ENCODE measurements around the gene MDN1. TPM values are rescaled to one million over a fixed set of nuclear protein-coding genes. Genes with fewer than 3 reads are reported as not detected.
"Not testable (repeated sequence)": the region's sequence is repeated elsewhere in the genome, so short reads cannot be mapped to it uniquely, and the experiment has no call there.

MDN1 gene
- total and polyA plus RNA-seq, 4 donors: 31.4 to 40.2 (median 36.8) TPM

DNA sequence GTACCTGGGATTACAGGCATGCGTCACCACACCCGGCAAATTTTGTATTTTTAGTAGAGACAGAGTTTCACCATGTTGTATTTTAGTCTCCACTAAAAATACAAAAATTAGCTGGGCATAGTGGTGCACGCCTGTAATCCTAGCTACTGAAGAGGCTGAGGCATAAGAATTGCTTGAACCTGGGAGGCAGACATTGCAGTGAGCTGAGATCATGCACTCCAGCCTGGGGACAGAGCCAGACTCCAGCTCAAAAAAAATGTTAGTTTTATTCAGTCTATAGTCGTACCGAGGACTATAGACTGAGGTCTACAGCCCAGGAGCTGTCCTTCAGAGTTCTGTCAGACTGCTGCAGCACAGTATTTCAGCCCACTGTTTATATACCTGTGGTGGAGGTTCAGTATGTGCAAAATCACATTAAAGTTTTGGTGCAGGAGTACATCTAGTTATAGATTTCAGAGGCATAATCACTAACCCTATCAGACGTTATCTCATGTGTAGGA, 6.5 kb upstream of the MDN1 start:
- Histone ChIP-seq H3K27ac (ENCODE audit: low read depth, low read length) (no peak overlapping the region), H3K4me1 (ENCODE audit: control insufficient read depth, insufficient read depth, low read length) (peaks cover 13% of the 10 kb centered on the region), H3K27me3 (ENCODE audit: control insufficient read depth, insufficient read depth, low read length) (no peaks in the 10 kb centered on the region), H3K4me3 (ENCODE audit: low read depth, low read length) (no peak overlapping the region), H3K9me3 (ENCODE audit: control insufficient read depth, insufficient read depth, low read length) (no peaks in the 10 kb centered on the region), H3K36me3 (ENCODE audit: control insufficient read depth, insufficient read depth, low read length) (peaks cover under 1% of the 10 kb centered on the region)
- WGBS (ENCODE audit: insufficient coverage): 85% methylated on average over 2 of the region's 6 CpGs
- DNase-seq (ENCODE audit: low read depth in 4 of 6, low spot score in 6 of 6): no peak

DNA sequence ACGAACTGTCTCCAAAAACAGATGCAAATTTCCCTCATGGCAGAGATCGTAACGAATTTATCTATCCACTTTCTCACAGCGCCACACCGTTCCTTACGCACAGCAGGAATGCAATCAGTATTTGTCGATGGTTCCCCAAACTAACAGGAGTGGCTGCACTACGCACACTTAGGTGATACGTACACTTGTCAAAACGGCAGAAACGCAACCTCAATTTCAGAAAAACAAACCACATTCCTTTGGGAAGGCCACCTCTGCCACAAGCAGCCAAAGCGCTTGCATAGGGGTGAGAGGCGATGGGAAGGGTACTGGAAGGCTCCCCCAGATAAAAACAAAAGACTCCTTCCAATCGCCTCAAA, 638 bp downstream of the MDN1 start:
- Histone ChIP-seq H3K4me3 (ENCODE audit: low read depth, low read length) (peak overlapping the region; percentile 95), H3K4me1 (ENCODE audit: control insufficient read depth, insufficient read depth, low read length) (peaks cover 25% of the 10 kb centered on the region), H3K27me3 (ENCODE audit: control insufficient read depth, insufficient read depth, low read length) (no peaks in the 10 kb centered on the region), H3K9me3 (ENCODE audit: control insufficient read depth, insufficient read depth, low read length) (no peaks in the 10 kb centered on the region), H3K36me3 (ENCODE audit: control insufficient read depth, insufficient read depth, low read length) (no peaks in the 10 kb centered on the region), H3K27ac (ENCODE audit: low read depth, low read length) (peak overlapping the region; percentile 89)
- peak in 3 of 6 donors; percentile 7 to 79 (median 53) for DNase-seq (ENCODE audit: low read depth in 4 of 6, low spot score in 6 of 6)
- 0% methylated on average over 9 of the region's 14 CpGs for WGBS (ENCODE audit: insufficient coverage)

- H3K27ac ChIP-seq (ENCODE audit: low read depth, low read length): no peak overlapping the region
- H3K27me3 ChIP-seq (ENCODE audit: control insufficient read depth, insufficient read depth, low read length): no peaks in the 10 kb centered on the region
- peaks cover 25% of the 10 kb centered on the region for H3K4me1 ChIP-seq (ENCODE audit: control insufficient read depth, insufficient read depth, low read length)
- no peaks in the 10 kb centered on the region for H3K9me3 ChIP-seq (ENCODE audit: control insufficient read depth, insufficient read depth, low read length)
- no peak overlapping the region for H3K4me3 ChIP-seq (ENCODE audit: low read depth, low read length)
- WGBS (ENCODE audit: insufficient coverage): no CpG with 5 or more reads among the region's 3 CpGs
- H3K36me3 ChIP-seq (ENCODE audit: control insufficient read depth, insufficient read depth, low read length): no peaks in the 10 kb centered on the region
- no peak for DNase-seq (ENCODE audit: low read depth in 4 of 6, low spot score in 6 of 6)
These were observed 2.1 kb downstream of the MDN1 start for GRCh38 chr6:89817481-89817880.

GRCh38 chr6:89813422-89813821, 6.2 kb downstream of the MDN1 start:
- DNase-seq (ENCODE audit: low read depth in 4 of 6, low spot score in 6 of 6); H3K27ac ChIP-seq (ENCODE audit: low read depth, low read length); H3K36me3 ChIP-seq (ENCODE audit: control insufficient read depth, insufficient read depth, low read length); H3K27me3 ChIP-seq (ENCODE audit: control insufficient read depth, insufficient read depth, low read length); H3K4me1 ChIP-seq (ENCODE audit: control insufficient read depth, insufficient read depth, low read length); H3K9me3 ChIP-seq (ENCODE audit: control insufficient read depth, insufficient read depth, low read length); H3K4me3 ChIP-seq (ENCODE audit: low read depth, low read length): not testable (repeated sequence)
- no CpG with 5 or more reads among the region's 3 CpGs for WGBS (ENCODE audit: insufficient coverage)

- Histone ChIP-seq H3K4me3 (ENCODE audit: low read depth, low read length) (no peak overlapping the region), H3K4me1 (ENCODE audit: control insufficient read depth, insufficient read depth, low read length) (no peaks in the 10 kb centered on the region), H3K27me3 (ENCODE audit: control insufficient read depth, insufficient read depth, low read length) (no peaks in the 10 kb centered on the region), H3K27ac (ENCODE audit: low read depth, low read length) (no peak overlapping the region), H3K36me3 (ENCODE audit: control insufficient read depth, insufficient read depth, low read length) (no peaks in the 10 kb centered on the region), H3K9me3 (ENCODE audit: control insufficient read depth, insufficient read depth, low read length) (no peaks in the 10 kb centered on the region)
- WGBS (ENCODE audit: insufficient coverage): no CpG with 5 or more reads among the region's 3 CpGs
- DNase-seq (ENCODE audit: low read depth in 4 of 6, low spot score in 6 of 6): no peak
These were observed 12.0 kb downstream of the MDN1 start for GRCh38 chr6:89807581-89807980.

- no peak overlapping the region for H3K4me3 ChIP-seq (ENCODE audit: low read depth, low read length)
- H3K36me3 ChIP-seq (ENCODE audit: control insufficient read depth, insufficient read depth, low read length): peaks cover 7% of the 10 kb centered on the region
- no peak overlapping the region for H3K27ac ChIP-seq (ENCODE audit: low read depth, low read length)
- DNase-seq (ENCODE audit: low read depth in 4 of 6, low spot score in 6 of 6): no peak
- no peaks in the 10 kb centered on the region for H3K27me3 ChIP-seq (ENCODE audit: control insufficient read depth, insufficient read depth, low read length)
- H3K9me3 ChIP-seq (ENCODE audit: control insufficient read depth, insufficient read depth, low read length): no peaks in the 10 kb centered on the region
- WGBS (ENCODE audit: insufficient coverage): no CpG with 5 or more reads among the region's 6 CpGs
- no peaks in the 10 kb centered on the region for H3K4me1 ChIP-seq (ENCODE audit: control insufficient read depth, insufficient read depth, low read length)
These were observed 13.7 kb downstream of the MDN1 start for GRCh38 chr6:89805814-89806371.

GRCh38 chr6:89803271-89803670, 16.3 kb downstream of the MDN1 start:
- Histone ChIP-seq H3K36me3 (ENCODE audit: control insufficient read depth, insufficient read depth, low read length) (peaks cover 17% of the 10 kb centered on the region), H3K4me1 (ENCODE audit: control insufficient read depth, insufficient read depth, low read length) (no peaks in the 10 kb centered on the region), H3K27ac (ENCODE audit: low read depth, low read length) (no peak overlapping the region), H3K9me3 (ENCODE audit: control insufficient read depth, insufficient read depth, low read length) (no peaks in the 10 kb centered on the region), H3K4me3 (ENCODE audit: low read depth, low read length) (no peak overlapping the region), H3K27me3 (ENCODE audit: control insufficient read depth, insufficient read depth, low read length) (no peaks in the 10 kb centered on the region)
- 92% methylated on average over 8 of the region's 10 CpGs for WGBS (ENCODE audit: insufficient coverage)
- peak in 1 of 6 donors; percentile 3 for DNase-seq (ENCODE audit: low read depth in 4 of 6, low spot score in 6 of 6)

- Histone ChIP-seq H3K9me3 (ENCODE audit: control insufficient read depth, insufficient read depth, low read length) (no peaks in the 10 kb centered on the region), H3K4me1 (ENCODE audit: control insufficient read depth, insufficient read depth, low read length) (no peaks in the 10 kb centered on the region), H3K27ac (ENCODE audit: low read depth, low read length) (no peak overlapping the region), H3K4me3 (ENCODE audit: low read depth, low read length) (no peak overlapping the region), H3K36me3 (ENCODE audit: control insufficient read depth, insufficient read depth, low read length) (peaks cover 23% of the 10 kb centered on the region), H3K27me3 (ENCODE audit: control insufficient read depth, insufficient read depth, low read length) (no peaks in the 10 kb centered on the region)
- WGBS (ENCODE audit: insufficient coverage): no CpG with 5 or more reads among the region's 2 CpGs
- DNase-seq (ENCODE audit: low read depth in 4 of 6, low spot score in 6 of 6): no peak
These were observed 19.8 kb downstream of the MDN1 start for GRCh38 chr6:89799756-89800155.

GRCh38 chr6:89799096-89799495, 20.5 kb downstream of the MDN1 start:
- 97% methylated on average over 5 of the region's 8 CpGs for WGBS (ENCODE audit: insufficient coverage)
- no peak overlapping the region for H3K4me3 ChIP-seq (ENCODE audit: low read depth, low read length)
- H3K27me3 ChIP-seq (ENCODE audit: control insufficient read depth, insufficient read depth, low read length): no peaks in the 10 kb centered on the region
- no peak overlapping the region for H3K27ac ChIP-seq (ENCODE audit: low read depth, low read length)
- no peak for DNase-seq (ENCODE audit: low read depth in 4 of 6, low spot score in 6 of 6)
- no peaks in the 10 kb centered on the region for H3K4me1 ChIP-seq (ENCODE audit: control insufficient read depth, insufficient read depth, low read length)
- H3K9me3 ChIP-seq (ENCODE audit: control insufficient read depth, insufficient read depth, low read length): no peaks in the 10 kb centered on the region
- peaks cover 23% of the 10 kb centered on the region for H3K36me3 ChIP-seq (ENCODE audit: control insufficient read depth, insufficient read depth, low read length)

GRCh38 chr6:89797317-89797716, 22.3 kb downstream of the MDN1 start:
- Histone ChIP-seq H3K27ac (ENCODE audit: low read depth, low read length) (no peak overlapping the region), H3K36me3 (ENCODE audit: control insufficient read depth, insufficient read depth, low read length) (peaks cover 34% of the 10 kb centered on the region), H3K27me3 (ENCODE audit: control insufficient read depth, insufficient read depth, low read length) (no peaks in the 10 kb centered on the region), H3K9me3 (ENCODE audit: control insufficient read depth, insufficient read depth, low read length) (no peaks in the 10 kb centered on the region), H3K4me3 (ENCODE audit: low read depth, low read length) (no peak overlapping the region), H3K4me1 (ENCODE audit: control insufficient read depth, insufficient read depth, low read length) (no peaks in the 10 kb centered on the region)
- 94% methylated on average over 5 of the region's 7 CpGs for WGBS (ENCODE audit: insufficient coverage)
- no peak for DNase-seq (ENCODE audit: low read depth in 4 of 6, low spot score in 6 of 6)
